Chondrocyte (in vitro differentiated cells): ENCODE data around the gene RACGAP1. TPM values are rescaled to one million over a fixed set of nuclear protein-coding genes. Genes with fewer than 3 reads are reported as not detected.

Source experiments
- DNase-seq: peaks from one replicate; pipeline ENCODE4 v3.0.0; 2021; ENCODE audit warnings: mixed read lengths, low spot score
- H3K27ac Mint-ChIP-seq: one replicate; pipeline ENCODE4 v1.8.0; 2021; ENCODE audit warnings: mild to moderate bottlenecking, moderate library complexity, mixed read lengths; ENCODE audit not compliant: unreplicated experiment
- H3K27me3 Mint-ChIP-seq: 2 replicates; pipeline ENCODE4 v1.8.0; 2021; ENCODE audit warnings: low read depth, mixed read lengths
- H3K36me3 Mint-ChIP-seq: 2 replicates; pipeline ENCODE4 v1.8.0; 2021; ENCODE audit warnings: low read depth, mixed read lengths
- H3K4me1 Mint-ChIP-seq: 2 replicates; pipeline ENCODE4 v1.8.0; 2021; ENCODE audit warnings: low read depth, mild to moderate bottlenecking, mixed read lengths
- H3K4me3 Mint-ChIP-seq: one replicate; pipeline ENCODE4 v1.8.0; 2021; ENCODE audit warnings: mild to moderate bottlenecking, moderate library complexity, mixed read lengths; ENCODE audit not compliant: unreplicated experiment
- H3K9me3 Mint-ChIP-seq: 2 replicates; pipeline ENCODE4 v1.8.0; 2021; ENCODE audit warnings: low read depth, mixed read lengths
- total RNA-seq: library from RNA; stranded (reverse); gene quantifications from 3 replicates; pipeline ENCODE4 v1.2.1, GENCODE V29; 2021
- TF ChIP-seq, protein P1 (sequence below): fragments of 200-600 bp; sonication (generic); IDR thresholded peaks from 2 replicates; pipeline ENCODE4 v1.5.0; 2021; ENCODE audit warnings: antibody characterized with exemption, mild to moderate bottlenecking, moderate library complexity

Gene RACGAP1
- total RNA-seq, 1 donor from 2014 or later, result 25.7 TPM

DNA sequence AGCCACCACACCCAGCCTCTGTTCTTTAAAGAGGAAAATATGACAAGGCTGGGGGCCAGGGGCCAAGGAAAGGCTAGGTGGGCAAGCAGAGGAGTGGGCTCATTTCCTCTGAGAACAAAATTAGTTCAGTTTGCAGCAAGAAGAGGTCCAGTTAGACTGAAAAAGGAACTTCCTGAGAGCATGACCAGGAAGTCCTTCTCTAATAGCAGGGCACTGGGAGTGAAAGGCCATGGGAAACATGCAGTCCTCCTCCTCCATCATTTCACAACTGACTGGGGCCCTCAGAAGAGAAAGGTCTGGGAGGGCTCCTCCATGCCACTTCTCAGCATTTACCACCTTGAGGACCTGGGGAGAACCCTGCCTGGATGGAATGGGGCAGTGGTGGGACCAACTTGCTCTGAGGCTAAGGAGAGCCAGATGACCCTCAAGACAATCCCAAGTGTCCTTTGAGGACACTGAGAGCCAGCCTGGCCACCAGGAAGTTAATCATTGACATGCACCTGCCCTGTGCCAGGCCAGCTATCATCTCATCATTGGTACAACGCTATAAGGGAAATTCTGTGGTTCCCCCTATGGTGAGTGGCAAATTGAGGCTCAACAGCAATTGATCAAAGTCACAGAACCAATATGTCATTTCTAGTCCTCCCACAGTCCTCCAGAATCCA is 72.8 kb downstream of the RACGAP1 start:
- no peaks in the 10 kb centered on the region for H3K9me3 Mint-ChIP-seq
- peaks cover 2% of the 10 kb centered on the region for H3K27me3 Mint-ChIP-seq
- no peak overlapping the region for H3K27ac Mint-ChIP-seq
- H3K4me1 Mint-ChIP-seq, result no peaks in the 10 kb centered on the region
- no peak overlapping the region for H3K4me3 Mint-ChIP-seq
- TF ChIP-seq, protein P1, sequence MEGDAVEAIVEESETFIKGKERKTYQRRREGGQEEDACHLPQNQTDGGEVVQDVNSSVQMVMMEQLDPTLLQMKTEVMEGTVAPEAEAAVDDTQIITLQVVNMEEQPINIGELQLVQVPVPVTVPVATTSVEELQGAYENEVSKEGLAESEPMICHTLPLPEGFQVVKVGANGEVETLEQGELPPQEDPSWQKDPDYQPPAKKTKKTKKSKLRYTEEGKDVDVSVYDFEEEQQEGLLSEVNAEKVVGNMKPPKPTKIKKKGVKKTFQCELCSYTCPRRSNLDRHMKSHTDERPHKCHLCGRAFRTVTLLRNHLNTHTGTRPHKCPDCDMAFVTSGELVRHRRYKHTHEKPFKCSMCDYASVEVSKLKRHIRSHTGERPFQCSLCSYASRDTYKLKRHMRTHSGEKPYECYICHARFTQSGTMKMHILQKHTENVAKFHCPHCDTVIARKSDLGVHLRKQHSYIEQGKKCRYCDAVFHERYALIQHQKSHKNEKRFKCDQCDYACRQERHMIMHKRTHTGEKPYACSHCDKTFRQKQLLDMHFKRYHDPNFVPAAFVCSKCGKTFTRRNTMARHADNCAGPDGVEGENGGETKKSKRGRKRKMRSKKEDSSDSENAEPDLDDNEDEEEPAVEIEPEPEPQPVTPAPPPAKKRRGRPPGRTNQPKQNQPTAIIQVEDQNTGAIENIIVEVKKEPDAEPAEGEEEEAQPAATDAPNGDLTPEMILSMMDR, result no peak
- DNase-seq, result peak; percentile 18
- no peaks in the 10 kb centered on the region for H3K36me3 Mint-ChIP-seq

DNA sequence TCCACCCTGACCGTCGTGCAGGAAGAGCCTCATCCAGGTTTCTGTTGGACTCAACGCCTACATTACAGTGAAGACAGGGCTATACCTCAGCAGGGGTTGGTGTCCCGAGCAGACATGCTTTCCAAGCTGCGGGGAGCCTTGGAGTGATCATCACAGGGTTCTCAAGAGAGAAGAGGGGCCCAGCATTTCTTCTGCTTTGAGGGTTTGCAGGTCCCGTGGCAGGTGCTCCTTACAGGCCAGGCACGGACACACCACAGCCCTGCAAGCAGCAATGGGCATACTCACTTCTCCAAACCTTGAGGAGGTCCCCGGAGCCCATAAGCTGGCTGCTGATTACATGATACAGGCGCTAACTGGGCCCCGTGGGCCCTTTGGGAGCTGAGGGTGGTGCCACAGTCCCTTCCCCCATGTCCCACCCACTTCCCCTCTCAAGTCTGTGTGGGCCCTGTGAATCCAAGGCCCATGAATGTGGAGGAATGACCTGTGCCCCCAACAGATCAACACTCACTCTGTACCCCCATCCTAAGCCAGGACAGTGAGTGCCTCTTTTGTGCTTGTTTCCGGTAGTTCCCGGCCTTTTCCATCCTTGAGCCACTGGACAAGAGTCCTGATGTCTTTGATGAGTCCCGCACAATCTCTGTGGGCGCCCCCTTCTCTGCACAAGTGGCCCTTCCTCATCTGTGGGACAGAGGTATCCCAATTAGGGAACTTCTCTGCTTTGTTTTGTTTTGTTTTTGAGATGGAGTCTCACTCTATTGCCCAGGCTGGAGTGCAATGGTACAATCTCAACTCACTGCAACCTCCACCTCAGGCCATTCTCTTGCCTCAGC is 73.7 kb downstream of the RACGAP1 start:
- DNase-seq, result no peak
- Mint-ChIP-seq H3K4me1 (no peaks in the 10 kb centered on the region), H3K9me3 (no peaks in the 10 kb centered on the region), H3K36me3 (no peaks in the 10 kb centered on the region), H3K27me3 (no peaks in the 10 kb centered on the region), H3K27ac (no peak overlapping the region), H3K4me3 (no peak overlapping the region)
- TF ChIP-seq, protein P1, result no peak

DNA sequence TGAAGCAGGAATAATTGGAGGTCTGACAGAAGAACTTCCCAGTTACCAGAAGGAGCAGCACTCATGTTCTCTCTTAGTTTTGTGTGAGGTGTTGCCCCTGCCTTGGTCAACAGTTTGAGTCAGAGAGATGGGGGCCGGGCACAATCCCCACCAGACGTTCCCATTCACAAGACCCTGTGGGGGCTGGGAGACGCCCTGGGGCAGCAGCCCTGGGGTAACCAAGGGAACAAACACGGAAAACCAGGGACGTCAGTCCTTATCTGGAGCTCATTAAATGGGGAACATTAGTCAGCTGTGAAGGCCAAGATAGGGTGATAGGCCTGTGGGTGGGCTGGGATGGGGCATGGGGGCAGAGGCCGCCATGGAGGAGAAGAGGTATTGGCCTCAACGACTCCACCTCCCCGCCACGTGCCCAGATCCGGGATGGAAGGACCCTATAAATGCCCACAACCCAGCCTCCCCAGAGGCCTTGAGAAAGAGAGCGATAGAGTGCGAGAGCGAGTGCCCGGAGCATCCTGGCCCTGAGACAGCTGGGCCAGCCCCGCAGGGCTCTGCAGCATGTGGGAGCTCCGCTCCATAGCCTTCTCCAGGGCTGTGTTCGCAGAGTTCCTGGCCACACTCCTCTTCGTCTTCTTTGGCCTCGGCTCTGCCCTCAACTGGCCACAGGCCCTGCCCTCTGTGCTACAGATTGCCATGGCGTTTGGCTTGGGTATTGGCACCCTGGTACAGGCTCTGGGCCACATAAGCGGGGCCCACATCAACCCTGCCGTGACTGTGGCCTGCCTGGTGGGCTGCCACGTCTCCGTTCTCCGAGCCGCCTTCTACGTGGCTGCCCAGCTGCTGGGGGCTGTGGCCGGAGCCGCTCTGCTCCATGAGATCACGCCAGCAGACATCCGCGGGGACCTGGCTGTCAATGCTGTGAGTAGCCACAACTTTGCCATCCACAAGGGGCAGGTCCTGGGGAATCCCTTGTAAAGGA is 74.7 kb downstream of the RACGAP1 start, which contains the start of gene AQP2:
Gene AQP2, plus strand, starts transcription at position 465 of the 979 bp plus-strand sequence. Its CDS starts 94 bp downstream, at position 559.
- H3K36me3 Mint-ChIP-seq, result no peaks in the 10 kb centered on the region
- no peaks in the 10 kb centered on the region for H3K9me3 Mint-ChIP-seq
- H3K4me3 Mint-ChIP-seq, result no peak within 1 kb of the TSS
- TF ChIP-seq, protein P1, result no peak
- H3K27ac Mint-ChIP-seq, result no peak within 1 kb of the TSS
- no peak for DNase-seq
- H3K4me1 Mint-ChIP-seq, result peaks cover 6% of the 10 kb centered on the region
- H3K27me3 Mint-ChIP-seq, result no peaks in the 10 kb centered on the region

DNA sequence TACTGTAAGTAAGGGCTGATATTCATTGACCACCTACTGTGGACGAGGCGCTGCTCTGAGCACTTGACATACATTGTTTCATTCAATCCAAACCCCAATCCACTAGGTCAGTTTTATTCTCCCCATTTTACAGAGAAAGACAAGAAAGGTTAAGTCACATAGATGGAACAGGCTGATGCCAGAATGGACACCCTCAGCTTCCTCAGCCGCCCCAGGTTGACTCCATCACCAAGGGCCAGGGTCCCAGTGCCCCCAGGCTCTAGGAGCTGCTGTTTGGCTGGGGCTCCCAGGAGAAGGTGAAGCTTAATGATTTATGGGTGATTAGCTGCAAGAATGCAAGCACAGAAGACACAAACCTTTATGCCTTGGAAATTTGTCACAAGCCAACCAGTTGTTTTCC is 75.4 kb downstream of the RACGAP1 start:
- H3K9me3 Mint-ChIP-seq, result no peaks in the 10 kb centered on the region
- no peak overlapping the region for H3K27ac Mint-ChIP-seq
- H3K36me3 Mint-ChIP-seq, result no peaks in the 10 kb centered on the region
- no peak overlapping the region for H3K4me3 Mint-ChIP-seq
- peaks cover 12% of the 10 kb centered on the region for H3K4me1 Mint-ChIP-seq
- TF ChIP-seq, protein P1, result no peak
- DNase-seq, result no peak
- no peaks in the 10 kb centered on the region for H3K27me3 Mint-ChIP-seq
